GM12878 (cell line): ENCODE results near the gene CSK. TPM values are rescaled to one million over a fixed set of nuclear protein-coding genes. Genes with fewer than 3 reads are reported as not detected.

Experiments
- ATAC-seq: fragments of 200-7000 bp; cut with Tn5 transposase; 3 replicates; pipeline ENCODE4 v1.9.1; 2020; ENCODE audit warnings: mild to moderate bottlenecking, moderate library complexity
- BruUV-seq: library from RNA; stranded (reverse); fragments of 400-500 nt; replicated peaks from 2 replicates; lab custom pipeline; 2021; lab: Mats Ljungman, UMichigan
- CTCF ChIA-PET: fragments of 300-600 bp; sonication (Branson Sonifier 250); formaldehyde crosslinking; extraction: SDS; loops from one replicate; lab custom pipeline; 2021; ENCODE audit warnings: inconsistent platforms; lab: Yijun Ruan, JAX
- POLR2A ChIA-PET: fragments of 350-600 bp; formaldehyde crosslinking; extraction: SDS; loops from one replicate; lab custom pipeline; 2021; ENCODE audit warnings: inconsistent platforms; lab: Charles Lee
- RAD21 ChIA-PET: fragments of 300-600 bp; sonication (Branson Sonifier 250); formaldehyde crosslinking; loops from one replicate; lab custom pipeline; 2023; ENCODE audit warnings: antibody characterized with exemption; ENCODE audit not compliant: unreplicated experiment; lab: Charles Lee
- SMC1A ChIA-PET: fragments of 300-600 bp; sonication (Branson Sonifier 250); formaldehyde crosslinking; loops from one replicate; lab custom pipeline; 2023; ENCODE audit not compliant: unreplicated experiment, uncharacterized antibody; lab: Charles Lee
- DNase-seq: peaks from one replicate; pipeline ENCODE4 v3.0.0-alpha.2; 2011; ENCODE audit warnings: low read depth, low spot score
- FAIRE-seq: peaks from 3 replicates; lab custom pipeline; 2011; peaks lifted over from hg19 to GRCh38; lab: Jason Lieb, UNC
- H2AFZ ChIP-seq: 2 replicates; pipeline ENCODE4 v1.6.0; 2011; ENCODE audit warnings: low read depth, low read length, control low read depth; ENCODE audit not compliant: control insufficient read depth
- H3K27ac ChIP-seq: 2 replicates; pipeline ENCODE4 v1.5.1; 2011; ENCODE audit warnings: control low read depth; ENCODE audit not compliant: control insufficient read depth, insufficient read depth
- H3K27me3 ChIP-seq, 2 experiments: replicated peaks in 1 of 2; 2 replicates each; pipeline versions ENCODE4 v1.6.0 to v1.6.1; 2011; ENCODE audit warnings: low read length in 1 of 2; ENCODE audit not compliant: control insufficient read depth in 2 of 2, insufficient read depth in 2 of 2
- H3K36me3 ChIP-seq, 2 experiments: 2 replicates each; pipeline ENCODE4 v1.5.1; 2011; ENCODE audit warnings: low read length in 1 of 2; ENCODE audit not compliant: control insufficient read depth in 2 of 2, insufficient read depth in 2 of 2
- H3K4me1 ChIP-seq: 2 replicates; pipeline ENCODE4 v1.6.1; 2011; ENCODE audit warnings: mild to moderate bottlenecking, low read length, moderate library complexity, mixed read lengths; ENCODE audit not compliant: control insufficient read depth, insufficient read depth
- H3K4me2 ChIP-seq: 2 replicates; pipeline ENCODE4 v1.6.0; 2011; ENCODE audit warnings: control low read depth; ENCODE audit not compliant: control insufficient read depth, insufficient read depth
- H3K4me3 ChIP-seq: fragments of 200-600 bp; sonication (generic); 2 replicates; pipeline ENCODE4 v1.5.1; 2016
- H3K79me2 ChIP-seq: 2 replicates; pipeline ENCODE4 v1.6.0; 2011; ENCODE audit warnings: low read length; ENCODE audit not compliant: control insufficient read depth, insufficient read depth
- H3K9ac ChIP-seq: 2 replicates; pipeline ENCODE4 v1.8.0; 2011; ENCODE audit warnings: low read length, control low read depth, mixed read lengths; ENCODE audit not compliant: control insufficient read depth, insufficient read depth
- H3K9me3 ChIP-seq: replicated peaks from 3 replicates; pipeline ENCODE4 v1.5.1; 2011; ENCODE audit warnings: mild to moderate bottlenecking, low read length; ENCODE audit not compliant: control insufficient read depth, insufficient read depth
- H4K20me1 ChIP-seq: 2 replicates; pipeline ENCODE4 v1.6.0; 2011; ENCODE audit not compliant: control insufficient read depth, insufficient read depth
- CHD1 ChIP-seq: IDR thresholded peaks from 2 replicates; pipeline ENCODE4 v1.6.1; 2012; ENCODE audit warnings: low read depth, low read length, improper control_type of control experiment
- CHD2 ChIP-seq: IDR thresholded peaks from 2 replicates; pipeline ENCODE4 v1.6.1; 2011; ENCODE audit warnings: low read depth, low read length, improper control_type of control experiment, borderline replicate concordance
- CREB1 ChIP-seq: IDR thresholded peaks from 2 replicates; pipeline ENCODE4 v1.6.1; 2012; ENCODE audit warnings: low read depth, mild to moderate bottlenecking, inconsistent platforms
- EGR1 ChIP-seq, 2 experiments: IDR thresholded peaks; 1 replicate in 1 of 2; 2 replicates in 1 of 2; pipeline ENCODE4 v1.6.1; 2011 to 2012; ENCODE audit warnings: low read depth in 2 of 2, low read length in 2 of 2, borderline replicate concordance in 1 of 2, mild to moderate bottlenecking in 1 of 2, moderate library complexity in 1 of 2
- IRF4 ChIP-seq: IDR thresholded peaks from 2 replicates; pipeline ENCODE4 v1.6.1; 2011; ENCODE audit warnings: low read depth, low read length
- MLLT1 ChIP-seq: fragments of 450-650 bp; IDR thresholded peaks from 2 replicates; pipeline ENCODE4 v1.6.1; 2016; ENCODE audit warnings: mild to moderate bottlenecking
- MTA2 ChIP-seq: fragments of 450-650 bp; IDR thresholded peaks from 2 replicates; pipeline ENCODE4 v1.6.1; 2016; ENCODE audit warnings: low read depth, mild to moderate bottlenecking, moderate library complexity
- MYB ChIP-seq: fragments of 150-350 bp; IDR thresholded peaks from 2 replicates; pipeline ENCODE4 v1.6.1; 2014; ENCODE audit warnings: mild to moderate bottlenecking, low read depth, low read length, borderline replicate concordance
- NFYA ChIP-seq: IDR thresholded peaks from 2 replicates; pipeline ENCODE4 v1.6.1; 2011; ENCODE audit warnings: low read depth, mild to moderate bottlenecking, low read length, improper control_type of control experiment, borderline replicate concordance
- ZNF24 ChIP-seq: fragments of 450-650 bp; IDR thresholded peaks from 2 replicates; pipeline ENCODE4 v1.6.1; 2017; ENCODE audit warnings: antibody characterized with exemption, mild to moderate bottlenecking
- ZSCAN29 ChIP-seq: fragments of 450-650 bp; IDR thresholded peaks from 2 replicates; pipeline ENCODE4 v1.6.1; 2017; ENCODE audit warnings: mild to moderate bottlenecking, moderate library complexity
- WGBS: methylation state at CpG from one replicate; pipeline ENCODE4 v1.1.6; 2016; ENCODE audit warnings: low lambda C conversion rate; ENCODE audit not compliant: insufficient replicate concordance, insufficient coverage; ENCODE audit errors: missing lambda C conversion rate; 5-methylcytosine and 5-hydroxymethylcytosine counted together
- in situ Hi-C: fragments of 300-500 bp; cut with MboI; formaldehyde crosslinking; loops from 9 replicates; pipeline ENCODE4 v1.14.3; 2018; ENCODE audit warnings: mixed read lengths
- intact Hi-C: fragments of 100-400 bp; cut with micrococcal nuclease; formaldehyde crosslinking; loops from one replicate; pipeline ENCODE4 v1.14.2; 2022; ENCODE audit not compliant: unreplicated experiment
- polyA plus RNA-seq, 11 experiments: library from polyadenylated mRNA; depleted of rRNA in 4 of 11; unstranded in 6 of 11; stranded (reverse) in 5 of 11; fragments of >200 nt; fragmentation: Nextera tagmentation in 4 of 11; fragmentation: Illumina TruSeq in 1 of 11; extraction: Ambion mirVana in 4 of 11; extraction: Trizol in 1 of 11; gene quantifications; 1 replicate in 1 of 11; 2 replicates in 10 of 11; pipeline versions ENCODE4 v1.2.1 to v1.2.3, GENCODE V29; 2011 to 2016; ENCODE audit warnings: inconsistent platforms in 2 of 11, missing spikeins in 2 of 11, low read depth in 1 of 11
- total RNA-seq, 4 experiments: library from RNA; depleted of rRNA in 3 of 4; stranded (reverse); fragments of >200 nt in 3 of 4; fragmentation: Illumina TruSeq in 1 of 4; extraction: Trizol in 1 of 4; gene quantifications; 2 replicates each; pipeline versions ENCODE4 v1.2.1 to v1.2.3, GENCODE V29; 2013 to 2021
- TF ChIP-seq, protein P1 (sequence below): IDR thresholded peaks from 2 replicates; pipeline ENCODE4 v1.6.1; 2012; ENCODE audit warnings: mild to moderate bottlenecking, low read depth, low read length

CSK gene
- total and polyA plus RNA-seq, 10 of the 15 experiments (the other 5 are each of a cell fraction or from before 2014, with no cell fraction given) = 3.4 to 327 (median 75.8) TPM

- Histone ChIP-seq H3K4me2 (no peak overlapping the region), H3K27me3 (no peaks in the 10 kb centered on the region), H2AFZ (no peak overlapping the region), H3K79me2 (peaks cover 32% of the 10 kb centered on the region), H3K4me3 (no peak overlapping the region), H3K9ac (no peak overlapping the region), H3K27ac (no peak overlapping the region), H3K36me3 (peaks cover 46 to 62% of the 10 kb centered on the region in 2 experiments), H3K4me1 (peaks cover 38% of the 10 kb centered on the region), H4K20me1 (peaks cover 6% of the 10 kb centered on the region), H3K9me3 (no peaks in the 10 kb centered on the region)
- no TSS peak for BruUV-seq
- POLR2A ChIA-PET = interaction anchor here (0.6 to 5.3 kb wide), 6 partner anchors 13 to 1259 kb away, joined by 4 to 59 read pairs (median 18); partner anchors contain the start of genes CSK and TMEM266
- TF ChIP-seq IRF4 (no peak), MTA2 (no peak), MLLT1 (no peak), EGR1 (IDR thresholded peaks at IDR 0.05; ENCODE audit: borderline replicate concordance in 1 of 2, low read depth in 2 of 2, low read length in 2 of 2) (no peak), MYB (no peak), CHD2 (no peak), CREB1 (no peak), ZNF24 (no peak), NFYA (no peak), ZSCAN29 (no peak), CHD1 (no peak)
- TF ChIP-seq, protein P1, sequence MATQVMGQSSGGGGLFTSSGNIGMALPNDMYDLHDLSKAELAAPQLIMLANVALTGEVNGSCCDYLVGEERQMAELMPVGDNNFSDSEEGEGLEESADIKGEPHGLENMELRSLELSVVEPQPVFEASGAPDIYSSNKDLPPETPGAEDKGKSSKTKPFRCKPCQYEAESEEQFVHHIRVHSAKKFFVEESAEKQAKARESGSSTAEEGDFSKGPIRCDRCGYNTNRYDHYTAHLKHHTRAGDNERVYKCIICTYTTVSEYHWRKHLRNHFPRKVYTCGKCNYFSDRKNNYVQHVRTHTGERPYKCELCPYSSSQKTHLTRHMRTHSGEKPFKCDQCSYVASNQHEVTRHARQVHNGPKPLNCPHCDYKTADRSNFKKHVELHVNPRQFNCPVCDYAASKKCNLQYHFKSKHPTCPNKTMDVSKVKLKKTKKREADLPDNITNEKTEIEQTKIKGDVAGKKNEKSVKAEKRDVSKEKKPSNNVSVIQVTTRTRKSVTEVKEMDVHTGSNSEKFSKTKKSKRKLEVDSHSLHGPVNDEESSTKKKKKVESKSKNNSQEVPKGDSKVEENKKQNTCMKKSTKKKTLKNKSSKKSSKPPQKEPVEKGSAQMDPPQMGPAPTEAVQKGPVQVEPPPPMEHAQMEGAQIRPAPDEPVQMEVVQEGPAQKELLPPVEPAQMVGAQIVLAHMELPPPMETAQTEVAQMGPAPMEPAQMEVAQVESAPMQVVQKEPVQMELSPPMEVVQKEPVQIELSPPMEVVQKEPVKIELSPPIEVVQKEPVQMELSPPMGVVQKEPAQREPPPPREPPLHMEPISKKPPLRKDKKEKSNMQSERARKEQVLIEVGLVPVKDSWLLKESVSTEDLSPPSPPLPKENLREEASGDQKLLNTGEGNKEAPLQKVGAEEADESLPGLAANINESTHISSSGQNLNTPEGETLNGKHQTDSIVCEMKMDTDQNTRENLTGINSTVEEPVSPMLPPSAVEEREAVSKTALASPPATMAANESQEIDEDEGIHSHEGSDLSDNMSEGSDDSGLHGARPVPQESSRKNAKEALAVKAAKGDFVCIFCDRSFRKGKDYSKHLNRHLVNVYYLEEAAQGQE = no peak
- in situ Hi-C loops = no loop called here
- ATAC-seq = no peak
- SMC1A ChIA-PET = interaction anchor here (0.7 to 15.7 kb wide), 6 partner anchors 12 to 554 kb away, joined by 3 to 811 read pairs (median 7); partner anchors contain the start of gene CSK
- no peak for FAIRE-seq
- CTCF ChIA-PET = interaction anchor here (0.7 to 25.9 kb wide), 11 partner anchors 10 to 166 kb away, joined by 3 to 1288 read pairs (median 6); partner anchors contain the start of gene CSK
- DNase-seq = no peak
- intact Hi-C loops = loop anchor here (1.0 to 5.0 kb wide), 6 partner anchors 11 to 165 kb away; partner anchors contain the start of gene ULK3
- RAD21 ChIA-PET = interaction anchor here (22.9 kb wide), 1 partner anchor 21 kb away, joined by 1186 read pairs; the partner anchor contains the start of gene CSK
- WGBS = 56% methylated on average over 20 of the region's 20 CpGs
Observed at GRCh38 chr15:74800559-74801094, 18.7 kb downstream of the CSK start.
